ENCODE measurements around the gene HLA-DMA. TPM values are rescaled to one million over a fixed set of nuclear protein-coding genes. Genes with fewer than 3 reads are reported as not detected.

HLA-DMA gene
- total and polyA plus RNA-seq, 2 of the 13 experiments (the other 11 are each of a cell fraction or from before 2014, with no cell fraction given): 0.70 to 0.71 TPM

- no peak for TF ChIP-seq SP140L (CRISPR knock-in tag; IDR thresholded peaks at IDR 0.05; ENCODE audit: borderline replicate concordance)
- TF ChIP-seq ZNF589 (CRISPR knock-in tag; conservative IDR thresholded peaks at IDR 0.05): peak; percentile 50; the same call in 1 of the 2 replicates
- TF ChIP-seq SMAD3 (CRISPR knock-in tag; IDR thresholded peaks at IDR 0.05): 0 out of 2 replicates have a peak, but pooled peaks have one; percentile 30
- TF ChIP-seq, protein P1, sequence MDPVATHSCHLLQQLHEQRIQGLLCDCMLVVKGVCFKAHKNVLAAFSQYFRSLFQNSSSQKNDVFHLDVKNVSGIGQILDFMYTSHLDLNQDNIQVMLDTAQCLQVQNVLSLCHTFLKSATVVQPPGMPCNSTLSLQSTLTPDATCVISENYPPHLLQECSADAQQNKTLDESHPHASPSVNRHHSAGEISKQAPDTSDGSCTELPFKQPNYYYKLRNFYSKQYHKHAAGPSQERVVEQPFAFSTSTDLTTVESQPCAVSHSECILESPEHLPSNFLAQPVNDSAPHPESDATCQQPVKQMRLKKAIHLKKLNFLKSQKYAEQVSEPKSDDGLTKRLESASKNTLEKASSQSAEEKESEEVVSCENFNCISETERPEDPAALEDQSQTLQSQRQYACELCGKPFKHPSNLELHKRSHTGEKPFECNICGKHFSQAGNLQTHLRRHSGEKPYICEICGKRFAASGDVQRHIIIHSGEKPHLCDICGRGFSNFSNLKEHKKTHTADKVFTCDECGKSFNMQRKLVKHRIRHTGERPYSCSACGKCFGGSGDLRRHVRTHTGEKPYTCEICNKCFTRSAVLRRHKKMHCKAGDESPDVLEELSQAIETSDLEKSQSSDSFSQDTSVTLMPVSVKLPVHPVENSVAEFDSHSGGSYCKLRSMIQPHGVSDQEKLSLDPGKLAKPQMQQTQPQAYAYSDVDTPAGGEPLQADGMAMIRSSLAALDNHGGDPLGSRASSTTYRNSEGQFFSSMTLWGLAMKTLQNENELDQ (CRISPR knock-in tag; IDR thresholded peaks at IDR 0.05; ENCODE audit: borderline replicate concordance): no peak
- no peak for TF ChIP-seq RBAK (CRISPR knock-in tag; IDR thresholded peaks at IDR 0.05)
- TF ChIP-seq THAP11 (CRISPR knock-in tag; IDR thresholded peaks at IDR 0.05): no peak; the same call in 1 of the 2 replicates
- no peak for TF ChIP-seq ZNF430 (CRISPR knock-in tag; IDR thresholded peaks at IDR 0.05)
- peak; percentile 92 for TF ChIP-seq ZNF746 (CRISPR knock-in tag; IDR thresholded peaks at IDR 0.05)
- TF ChIP-seq, protein P2, sequence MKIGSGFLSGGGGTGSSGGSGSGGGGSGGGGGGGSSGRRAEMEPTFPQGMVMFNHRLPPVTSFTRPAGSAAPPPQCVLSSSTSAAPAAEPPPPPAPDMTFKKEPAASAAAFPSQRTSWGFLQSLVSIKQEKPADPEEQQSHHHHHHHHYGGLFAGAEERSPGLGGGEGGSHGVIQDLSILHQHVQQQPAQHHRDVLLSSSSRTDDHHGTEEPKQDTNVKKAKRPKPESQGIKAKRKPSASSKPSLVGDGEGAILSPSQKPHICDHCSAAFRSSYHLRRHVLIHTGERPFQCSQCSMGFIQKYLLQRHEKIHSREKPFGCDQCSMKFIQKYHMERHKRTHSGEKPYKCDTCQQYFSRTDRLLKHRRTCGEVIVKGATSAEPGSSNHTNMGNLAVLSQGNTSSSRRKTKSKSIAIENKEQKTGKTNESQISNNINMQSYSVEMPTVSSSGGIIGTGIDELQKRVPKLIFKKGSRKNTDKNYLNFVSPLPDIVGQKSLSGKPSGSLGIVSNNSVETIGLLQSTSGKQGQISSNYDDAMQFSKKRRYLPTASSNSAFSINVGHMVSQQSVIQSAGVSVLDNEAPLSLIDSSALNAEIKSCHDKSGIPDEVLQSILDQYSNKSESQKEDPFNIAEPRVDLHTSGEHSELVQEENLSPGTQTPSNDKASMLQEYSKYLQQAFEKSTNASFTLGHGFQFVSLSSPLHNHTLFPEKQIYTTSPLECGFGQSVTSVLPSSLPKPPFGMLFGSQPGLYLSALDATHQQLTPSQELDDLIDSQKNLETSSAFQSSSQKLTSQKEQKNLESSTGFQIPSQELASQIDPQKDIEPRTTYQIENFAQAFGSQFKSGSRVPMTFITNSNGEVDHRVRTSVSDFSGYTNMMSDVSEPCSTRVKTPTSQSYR (CRISPR knock-in tag; IDR thresholded peaks at IDR 0.05; ENCODE audit: borderline replicate concordance): peak; percentile 61; the same call in 1 of the 2 replicates
- TF ChIP-seq, protein P3, sequence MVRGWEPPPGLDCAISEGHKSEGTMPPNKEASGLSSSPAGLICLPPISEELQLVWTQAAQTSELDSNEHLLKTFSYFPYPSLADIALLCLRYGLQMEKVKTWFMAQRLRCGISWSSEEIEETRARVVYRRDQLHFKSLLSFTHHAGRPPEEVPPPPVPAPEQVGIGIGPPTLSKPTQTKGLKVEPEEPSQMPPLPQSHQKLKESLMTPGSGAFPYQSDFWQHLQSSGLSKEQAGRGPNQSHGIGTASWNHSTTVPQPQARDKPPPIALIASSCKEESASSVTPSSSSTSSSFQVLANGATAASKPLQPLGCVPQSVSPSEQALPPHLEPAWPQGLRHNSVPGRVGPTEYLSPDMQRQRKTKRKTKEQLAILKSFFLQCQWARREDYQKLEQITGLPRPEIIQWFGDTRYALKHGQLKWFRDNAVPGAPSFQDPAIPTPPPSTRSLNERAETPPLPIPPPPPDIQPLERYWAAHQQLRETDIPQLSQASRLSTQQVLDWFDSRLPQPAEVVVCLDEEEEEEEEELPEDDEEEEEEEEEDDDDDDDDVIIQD (CRISPR knock-in tag; IDR thresholded peaks at IDR 0.05; ENCODE audit: low read depth): no peak
- TF ChIP-seq KAT8 (CRISPR knock-in tag; IDR thresholded peaks at IDR 0.05): no peak
- TF ChIP-seq, protein P4, sequence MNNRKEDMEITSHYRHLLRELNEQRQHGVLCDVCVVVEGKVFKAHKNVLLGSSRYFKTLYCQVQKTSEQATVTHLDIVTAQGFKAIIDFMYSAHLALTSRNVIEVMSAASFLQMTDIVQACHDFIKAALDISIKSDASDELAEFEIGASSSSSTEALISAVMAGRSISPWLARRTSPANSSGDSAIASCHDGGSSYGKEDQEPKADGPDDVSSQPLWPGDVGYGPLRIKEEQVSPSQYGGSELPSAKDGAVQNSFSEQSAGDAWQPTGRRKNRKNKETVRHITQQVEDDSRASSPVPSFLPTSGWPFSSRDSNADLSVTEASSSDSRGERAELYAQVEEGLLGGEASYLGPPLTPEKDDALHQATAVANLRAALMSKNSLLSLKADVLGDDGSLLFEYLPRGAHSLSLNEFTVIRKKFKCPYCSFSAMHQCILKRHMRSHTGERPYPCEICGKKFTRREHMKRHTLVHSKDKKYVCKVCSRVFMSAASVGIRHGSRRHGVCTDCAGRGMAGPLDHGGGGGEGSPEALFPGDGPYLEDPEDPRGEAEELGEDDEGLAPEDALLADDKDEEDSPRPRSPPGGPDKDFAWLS (CRISPR knock-in tag; IDR thresholded peaks at IDR 0.05; ENCODE audit: borderline replicate concordance): no peak; the same call in none of the 2 replicates
- peak; percentile 47 for TF ChIP-seq POLR2AphosphoS5 (IDR thresholded peaks at IDR 0.05; ENCODE audit: low read depth, low read length)
- TF ChIP-seq ZNF720 (CRISPR knock-in tag; IDR thresholded peaks at IDR 0.05): no peak
- no peak for TF ChIP-seq ZNF629 (CRISPR knock-in tag; conservative IDR thresholded peaks at IDR 0.05)
- peak; percentile 66; the same call in 1 of the 2 replicates for TF ChIP-seq ZFP36L2 (CRISPR knock-in tag; IDR thresholded peaks at IDR 0.05)
- TF ChIP-seq FOXO1 (CRISPR knock-in tag; IDR thresholded peaks at IDR 0.05): no peak
- no peak for TF ChIP-seq SMAD9 (CRISPR knock-in tag; IDR thresholded peaks at IDR 0.05)
- TF ChIP-seq ZNF614 (CRISPR knock-in tag; IDR thresholded peaks at IDR 0.05; ENCODE audit: borderline replicate concordance): no peak
- no peak for TF ChIP-seq ZNF44 (CRISPR knock-in tag; IDR thresholded peaks at IDR 0.05)
- TF ChIP-seq ZFY (CRISPR knock-in tag; IDR thresholded peaks at IDR 0.05): no peak
These were observed 17.7 kb upstream of the HLA-DMA start (continued) for GRCh38 chr6:32970413-32971241.
